Mucosa of descending colon (tissue), 3 donors: Measurements from ENCODE around the gene WDR17. TPM values are rescaled to one million over a fixed set of nuclear protein-coding genes. Genes with fewer than 3 reads are reported as not detected.
A peak's percentile ranks its signal among the peaks of the same experiment; 100 is the strongest.
"Not testable (repeated sequence)": the region's sequence is repeated elsewhere in the genome, so short reads cannot be mapped to it uniquely, and the experiment has no call there.

Source experiments
- ATAC-seq: fragments of 200-7000 bp; cut with Tn5 transposase; one replicate; pipeline ENCODE4 v1.9.1; 2020; ENCODE audit warnings: mild to moderate bottlenecking, moderate library complexity
- DNase-seq, 3 donors: peaks; one replicate each; pipeline ENCODE4 v3.0.0-alpha.2; 2020
- H3K36me3 ChIP-seq: fragments of 200-600 bp; one replicate; pipeline ENCODE4 v1.8.0; 2021; ENCODE audit warnings: low read depth, mild to moderate bottlenecking
- H3K4me1 ChIP-seq: fragments of 200-600 bp; one replicate; pipeline ENCODE4 v1.8.0; 2021; ENCODE audit warnings: low read depth, mild to moderate bottlenecking
- H3K4me3 ChIP-seq: fragments of 200-600 bp; one replicate; pipeline ENCODE4 v1.8.0; 2021; ENCODE audit warnings: mild to moderate bottlenecking
- H3K9me3 ChIP-seq: fragments of 200-600 bp; one replicate; pipeline ENCODE4 v1.8.0; 2021; ENCODE audit warnings: mild to moderate bottlenecking
- CTCF ChIP-seq: fragments of 200-600 bp; IDR thresholded peaks from one replicate; pipeline ENCODE4 v1.8.0; 2022; ENCODE audit warnings: antibody characterized with exemption, mild to moderate bottlenecking
- intact Hi-C, 2 donors: fragments of 100-400 bp; cut with DNase I in 1 of 2; cut with micrococcal nuclease in 1 of 2; formaldehyde crosslinking; loops; one replicate each; pipeline versions ENCODE4 v1.11.0 to v1.11.1; 2022; cut with DNase I, micrococcal nuclease
- total RNA-seq, 3 donors: library from RNA; stranded (reverse); fragmentation: NEBNext Ultra II Directional in 2 of 3; extraction: Animal tissue kit (Norgen Biotek cat#: 25700) in 2 of 3; gene quantifications; one replicate each; pipeline versions ENCODE4 v1.2.1 to v1.2.4, GENCODE V29; 2021 to 2023
- donor health status: DM: no; HTN: no; CAD: no; lungs with moderate emphysema.
- donor health status: DM: no; HTN: no; CAD: no.
- donor health status: DM: no; HTN: yes; CAD: no.

The WDR17 gene
- total RNA-seq, 3 donors from 2014 or later, result 1.8 to 4.9 (median 2.4) TPM

DNA sequence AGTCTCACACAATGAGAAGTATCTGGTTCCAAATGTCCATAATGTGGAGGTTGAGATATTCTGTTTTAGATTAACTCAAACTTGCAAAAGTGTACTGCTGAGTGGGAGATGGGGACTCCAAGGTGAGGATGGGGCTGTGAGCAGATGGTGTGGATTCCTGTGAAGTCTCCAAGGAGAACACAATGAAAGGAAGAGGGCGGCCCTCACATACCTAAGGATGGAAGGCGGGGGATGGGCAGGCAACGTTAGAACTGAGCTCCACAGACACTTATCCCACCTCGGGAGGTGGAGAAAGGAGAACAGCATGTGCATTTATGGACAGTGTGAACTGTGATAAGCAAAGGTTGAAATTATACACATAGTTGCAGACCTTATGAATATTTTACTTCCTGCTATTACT lies 139.7 kb downstream of the WDR17 start:
- intact Hi-C loops, result no loop called here
- no peak for TF ChIP-seq CTCF
- Histone ChIP-seq H3K36me3 (no peaks in the 10 kb centered on the region), H3K4me1 (no peaks in the 10 kb centered on the region), H3K4me3 (no peak overlapping the region), H3K9me3 (no peaks in the 10 kb centered on the region)
- no peak for ATAC-seq
- no peak for DNase-seq

DNA sequence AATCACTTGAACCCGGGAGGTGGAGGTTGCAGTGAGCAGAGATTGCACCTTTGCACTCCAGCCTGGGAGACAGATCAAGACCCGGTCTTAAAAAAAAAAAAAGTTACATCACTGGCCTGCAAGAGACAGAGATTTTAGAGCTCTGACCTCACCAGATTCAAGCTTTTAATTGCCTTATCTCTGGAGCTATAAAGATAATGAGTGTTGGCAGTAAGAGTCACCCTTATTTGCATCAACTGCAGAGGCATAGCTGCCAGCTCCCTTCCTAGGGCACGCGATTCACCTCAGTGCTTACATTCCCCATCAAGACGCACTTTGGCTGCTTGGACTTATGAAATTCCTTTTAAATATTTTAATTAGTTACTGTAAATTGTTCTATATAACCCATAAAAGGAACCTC lies 142.2 kb downstream of the WDR17 start:
- no peak for TF ChIP-seq CTCF
- DNase-seq (no peak), ATAC-seq (peak; percentile 78)
- Histone ChIP-seq H3K36me3 (no peaks in the 10 kb centered on the region), H3K4me1 (no peaks in the 10 kb centered on the region), H3K4me3 (no peak overlapping the region), H3K9me3 (no peaks in the 10 kb centered on the region)
- intact Hi-C loops, result no loop called here

- H3K4me3 ChIP-seq, result no peak overlapping the region
- H3K36me3 ChIP-seq, result no peaks in the 10 kb centered on the region
- no peaks in the 10 kb centered on the region for H3K4me1 ChIP-seq
- ATAC-seq (no peak), DNase-seq (no peak)
- H3K9me3 ChIP-seq, result no peaks in the 10 kb centered on the region
- no peak for TF ChIP-seq CTCF
- intact Hi-C loops, result no loop called here
Measured at GRCh38 chr4:176209535-176209934, 143.9 kb downstream of the WDR17 start.

- no peak overlapping the region for H3K4me3 ChIP-seq
- intact Hi-C loops, result no loop called here
- no peaks in the 10 kb centered on the region for H3K4me1 ChIP-seq
- H3K9me3 ChIP-seq, result no peaks in the 10 kb centered on the region
- DNase-seq, result no peak
- TF ChIP-seq CTCF, result no peak
- no peak for ATAC-seq
- no peaks in the 10 kb centered on the region for H3K36me3 ChIP-seq
Measured at GRCh38 chr4:176210101-176210500, 144.5 kb downstream of the WDR17 start.

DNA sequence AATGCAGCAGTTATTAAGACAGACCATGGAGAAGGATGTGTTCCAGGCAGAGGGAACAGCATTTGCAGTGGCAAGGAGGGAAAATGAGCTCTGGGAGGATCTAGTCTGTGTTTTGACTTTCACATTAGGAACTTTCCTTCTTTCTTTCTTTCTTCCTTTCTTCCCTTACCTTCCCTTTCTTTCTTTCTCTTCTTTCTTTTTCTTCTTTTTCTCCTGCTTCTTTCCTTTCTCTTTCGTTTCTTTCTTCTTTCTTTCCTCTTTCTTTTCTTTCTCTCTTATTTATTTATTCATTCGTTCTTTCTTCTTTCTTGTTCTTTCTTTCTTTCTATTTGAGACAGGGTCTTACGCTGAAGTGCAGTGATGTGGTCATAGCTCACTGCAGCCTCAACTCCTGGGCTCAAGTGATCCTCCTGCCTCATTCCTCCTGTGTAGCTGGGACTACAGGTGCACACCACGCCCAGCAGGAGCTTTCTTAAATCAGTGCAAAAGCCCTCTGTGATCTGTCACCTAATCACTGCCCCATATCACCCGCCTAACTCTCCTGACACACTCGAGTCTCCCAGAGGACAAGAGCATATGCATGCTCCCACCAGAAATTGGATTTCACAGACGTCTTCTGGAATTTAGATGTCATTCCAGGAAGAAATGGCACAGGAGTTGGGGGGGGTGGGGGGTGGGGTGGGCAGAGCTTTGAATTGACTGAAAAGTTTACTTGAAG lies 145.1 kb downstream of the WDR17 start:
- Histone ChIP-seq H3K4me1 (no peaks in the 10 kb centered on the region), H3K4me3 (no peak overlapping the region), H3K9me3 (no peaks in the 10 kb centered on the region), H3K36me3 (no peaks in the 10 kb centered on the region)
- intact Hi-C loops, result no loop called here
- no peak for ATAC-seq
- DNase-seq, result no peak
- TF ChIP-seq CTCF, result no peak

DNA sequence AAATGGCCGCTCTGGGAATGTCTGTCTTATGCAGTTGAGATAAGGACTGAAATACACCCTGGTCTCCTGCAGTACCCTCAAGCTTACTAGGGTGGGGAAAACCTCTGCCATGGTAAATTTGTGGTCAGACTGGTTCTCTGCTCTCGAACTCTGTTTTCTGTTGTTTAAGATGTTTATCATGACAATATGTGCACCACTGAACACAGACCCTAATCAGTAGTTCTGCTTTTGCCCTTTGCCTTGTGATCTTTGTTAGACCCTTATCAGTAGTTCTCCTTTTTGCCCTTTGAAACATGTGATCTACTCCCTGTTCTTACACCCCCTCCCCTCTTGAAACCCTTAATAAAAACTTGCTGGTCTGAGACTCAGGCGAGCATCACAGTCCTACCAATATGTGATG lies 146.7 kb downstream of the WDR17 start:
- H3K4me1 ChIP-seq, ATAC-seq, DNase-seq, H3K36me3 ChIP-seq, H3K4me3 ChIP-seq, H3K9me3 ChIP-seq, intact Hi-C loops: not testable (repeated sequence)
